Neural cell (in vitro differentiated cells): ENCODE data around the gene KDM8. TPM values are rescaled to one million over a fixed set of nuclear protein-coding genes. Genes with fewer than 3 reads are reported as not detected.
"Not testable (repeated sequence)": the region's sequence is repeated elsewhere in the genome, so short reads cannot be mapped to it uniquely, and the experiment has no call there.

Experiments used
- H2AFZ ChIP-seq: fragments of 200-600, 300-800 bp; sonication (generic), shearing (Covaris generic); 2 replicates; pipeline ENCODE4 v1.6.0; 2014; ENCODE audit warnings: low read depth, mild to moderate bottlenecking, antibody characterized with exemption, low read length, moderate library complexity
- H3F3A ChIP-seq: fragments of 200-600 bp; shearing (Covaris generic); 2 replicates; pipeline ENCODE4 v1.6.1; 2016; ENCODE audit warnings: mild to moderate bottlenecking, moderate library complexity, mixed read lengths, antibody characterized with exemption, low read length; ENCODE audit not compliant: insufficient read depth, poor library complexity, severe bottlenecking
- H3K27ac ChIP-seq: fragments of 200-600, 300-800 bp; sonication (generic), shearing (Covaris generic); 2 replicates; pipeline ENCODE4 v1.5.1; 2014; ENCODE audit warnings: mild to moderate bottlenecking, low read length, moderate library complexity
- H3K27me3 ChIP-seq: fragments of 300-800, 200-600 bp; sonication (generic), shearing (Covaris generic); 2 replicates; pipeline ENCODE4 v1.6.0; 2014; ENCODE audit warnings: mild to moderate bottlenecking, low read depth, low read length, moderate library complexity; ENCODE audit not compliant: insufficient read depth
- H3K36me3 ChIP-seq: fragments of 300-800, 200-600 bp; sonication (generic), shearing (Covaris generic); 2 replicates; pipeline ENCODE4 v1.5.1; 2014; ENCODE audit warnings: mild to moderate bottlenecking, antibody characterized with exemption, low read length, moderate library complexity; ENCODE audit not compliant: insufficient read depth
- H3K4me2 ChIP-seq: fragments of 300-800, 200-600 bp; sonication (generic), shearing (Covaris generic); 2 replicates; pipeline ENCODE4 v1.6.0; 2014; ENCODE audit warnings: mild to moderate bottlenecking, low read length
- H3K4me3 ChIP-seq: fragments of 300-800, 200-600 bp; sonication (generic), shearing (Covaris generic); 2 replicates; pipeline ENCODE4 v1.5.1; 2014; ENCODE audit warnings: mild to moderate bottlenecking, low read length, moderate library complexity
- H3K79me2 ChIP-seq: fragments of 200-600 bp; shearing (Covaris generic); replicated peaks from 2 replicates; pipeline ENCODE4 v1.6.0; 2014; ENCODE audit warnings: mild to moderate bottlenecking, low read length, moderate library complexity; ENCODE audit not compliant: insufficient read depth
- H3K9ac ChIP-seq: fragments of 300-800, 200-600 bp; sonication (generic), shearing (Covaris generic); 2 replicates; pipeline ENCODE4 v1.6.1; 2016; ENCODE audit warnings: mild to moderate bottlenecking, low read length, mixed read lengths
- H3K9me2 ChIP-seq: fragments of 200-600 bp; shearing (Covaris generic); 2 replicates; pipeline ENCODE4 v1.6.1; 2016; ENCODE audit warnings: mild to moderate bottlenecking, low read length, mixed read lengths; ENCODE audit not compliant: insufficient read depth
- H3K9me3 ChIP-seq: fragments of 200-600, 300-800 bp; sonication (generic), shearing (Covaris generic); 2 replicates; pipeline ENCODE4 v1.6.1; 2016; ENCODE audit warnings: mild to moderate bottlenecking, mixed run types, low read length, moderate library complexity, mixed read lengths
- H4K20me1 ChIP-seq: fragments of 200-600 bp; shearing (Covaris generic); 2 replicates; pipeline ENCODE4 v1.6.1; 2016; ENCODE audit warnings: mild to moderate bottlenecking, mixed run types; ENCODE audit not compliant: insufficient read depth
- CTCF ChIP-seq: fragments of 450-650 bp; IDR thresholded peaks from 2 replicates; pipeline ENCODE4 v1.5.1; 2014; ENCODE audit warnings: antibody characterized with exemption, mild to moderate bottlenecking, moderate library complexity; ENCODE audit not compliant: poor library complexity, severe bottlenecking
- EP300 ChIP-seq: fragments of 450-650 bp; conservative IDR thresholded peaks from 2 replicates; pipeline ENCODE4 v1.6.1; 2014; ENCODE audit warnings: antibody characterized with exemption, mild to moderate bottlenecking, moderate library complexity; ENCODE audit not compliant: poor library complexity, severe bottlenecking
- EZH2 ChIP-seq: fragments of 200-600, 300-800 bp; shearing (Covaris generic), sonication (generic); IDR thresholded peaks from 2 replicates; pipeline ENCODE4 v1.6.1; 2014; ENCODE audit warnings: antibody characterized with exemption, low read length, borderline replicate concordance, mild to moderate bottlenecking; ENCODE audit not compliant: insufficient read depth, poor library complexity, severe bottlenecking
- MXI1 ChIP-seq: fragments of 450-650 bp; conservative IDR thresholded peaks from 2 replicates; pipeline ENCODE4 v1.6.1; 2014; ENCODE audit warnings: antibody characterized with exemption, mild to moderate bottlenecking; ENCODE audit not compliant: poor library complexity, severe bottlenecking
- POLR2AphosphoS5 ChIP-seq: IDR thresholded peaks from 2 replicates; pipeline ENCODE4 v1.6.1; 2012
- RAD21 ChIP-seq: fragments of 450-650 bp; conservative IDR thresholded peaks from 2 replicates; pipeline ENCODE4 v1.6.1; 2014; ENCODE audit warnings: antibody characterized with exemption, mild to moderate bottlenecking, moderate library complexity
- REST ChIP-seq: IDR thresholded peaks from 2 replicates; pipeline ENCODE4 v1.6.1; 2012; ENCODE audit warnings: borderline replicate concordance
- SMC3 ChIP-seq: fragments of 450-650 bp; conservative IDR thresholded peaks from 2 replicates; pipeline ENCODE4 v1.6.1; 2014; ENCODE audit warnings: antibody characterized with exemption, mild to moderate bottlenecking, moderate library complexity; ENCODE audit not compliant: poor library complexity
- TAF1 ChIP-seq: IDR thresholded peaks from 2 replicates; pipeline ENCODE4 v1.6.1; 2012; ENCODE audit warnings: low read depth
- polyA plus RNA-seq: library from polyadenylated mRNA; depleted of rRNA; stranded (reverse); fragments of >200 nt; gene quantifications from 2 replicates; pipeline ENCODE4 v1.2.3, GENCODE V29; 2014

KDM8 gene
- polyA plus RNA-seq, 1 donor from 2014 or later = 4.0 TPM

- TF ChIP-seq TAF1 = no peak
- no peak overlapping the region for H3K4me3 ChIP-seq
- no peaks in the 10 kb centered on the region for H3K9me2 ChIP-seq
- no peak overlapping the region for H3K27ac ChIP-seq
- no peak overlapping the region for H3K9ac ChIP-seq
- no peaks in the 10 kb centered on the region for H3F3A ChIP-seq
- no peaks in the 10 kb centered on the region for H3K79me2 ChIP-seq
- no peaks in the 10 kb centered on the region for H3K9me3 ChIP-seq
- no peak overlapping the region for H3K4me2 ChIP-seq
- H3K36me3 ChIP-seq = no peaks in the 10 kb centered on the region
- no peak overlapping the region for H2AFZ ChIP-seq
- H4K20me1 ChIP-seq = no peaks in the 10 kb centered on the region
- H3K27me3 ChIP-seq = no peaks in the 10 kb centered on the region
Observed at GRCh38 chr16:27198451-27199234, 4.7 kb upstream of the KDM8 start.

DNA sequence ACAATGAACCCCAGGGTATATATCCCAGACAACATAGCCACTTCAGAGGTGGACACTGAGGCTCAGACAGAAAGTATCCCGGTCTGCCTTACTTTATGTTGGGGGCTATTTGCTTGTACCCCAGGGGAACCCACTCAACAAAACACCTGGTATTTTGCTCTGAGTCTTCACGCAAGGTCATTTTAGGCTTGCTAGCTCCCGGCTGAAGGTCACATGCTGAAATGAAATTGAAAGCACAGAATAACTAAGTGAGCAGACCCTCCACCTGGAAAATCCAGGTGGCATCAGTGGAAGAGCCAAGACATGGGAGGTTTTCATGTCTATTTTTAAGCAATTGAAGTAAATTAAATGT lies 4.1 kb upstream of the KDM8 start:
- Histone ChIP-seq H3K9me2 (no peaks in the 10 kb centered on the region), H3K4me2 (no peak overlapping the region), H4K20me1 (no peaks in the 10 kb centered on the region), H3K4me3 (no peak overlapping the region), H3K9ac (no peak overlapping the region), H3K36me3 (no peaks in the 10 kb centered on the region), H3K27me3 (no peaks in the 10 kb centered on the region), H3K9me3 (no peaks in the 10 kb centered on the region), H3K79me2 (no peaks in the 10 kb centered on the region), H3F3A (no peaks in the 10 kb centered on the region), H3K27ac (no peak overlapping the region), H2AFZ (no peak overlapping the region)
- TF ChIP-seq RAD21 = no peak
- TF ChIP-seq EZH2 = no peak
- no peak for TF ChIP-seq TAF1
- TF ChIP-seq CTCF = no peak
- no peak for TF ChIP-seq MXI1
- TF ChIP-seq REST = no peak
- no peak for TF ChIP-seq POLR2AphosphoS5
- TF ChIP-seq EP300 = no peak
- no peak for TF ChIP-seq SMC3

DNA sequence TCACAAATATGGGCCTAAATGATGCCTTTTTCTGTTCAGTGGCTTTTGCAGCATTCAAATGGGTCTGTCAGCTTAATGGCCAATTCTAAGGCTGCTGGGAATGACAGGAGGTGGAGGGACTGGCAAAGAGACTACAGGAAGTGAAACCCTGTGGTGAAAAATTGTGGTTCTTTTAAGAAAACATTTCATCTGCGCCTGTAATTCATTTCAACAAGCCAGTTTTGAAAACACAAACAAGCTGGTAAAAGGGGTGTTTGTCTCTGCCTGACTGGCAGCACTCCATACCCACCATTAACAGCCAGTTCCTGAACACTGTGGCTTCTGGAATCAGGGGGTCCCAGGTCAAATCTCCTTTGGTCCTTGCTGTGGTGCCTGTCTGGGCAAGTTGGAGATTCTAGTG lies 3.6 kb upstream of the KDM8 start:
- no peak overlapping the region for H2AFZ ChIP-seq

GRCh38 chr16:27200914-27201313 lies 2.4 kb upstream of the KDM8 start:
- H3F3A ChIP-seq, H2AFZ ChIP-seq, H3K9ac ChIP-seq, H3K9me2 ChIP-seq, H3K4me2 ChIP-seq, H4K20me1 ChIP-seq, H3K36me3 ChIP-seq, H3K79me2 ChIP-seq, H3K4me3 ChIP-seq, H3K27me3 ChIP-seq, H3K27ac ChIP-seq, H3K9me3 ChIP-seq: not testable (repeated sequence)

More for the DNA sequence above, 3.6 kb upstream of the KDM8 start:
- H3K4me3 ChIP-seq = no peak overlapping the region
- H4K20me1 ChIP-seq = no peaks in the 10 kb centered on the region
- peaks cover 4% of the 10 kb centered on the region for H3K79me2 ChIP-seq
- no peak overlapping the region for H3K27ac ChIP-seq
- no peaks in the 10 kb centered on the region for H3K27me3 ChIP-seq
- no peaks in the 10 kb centered on the region for H3K36me3 ChIP-seq
- TF ChIP-seq MXI1 (no peak), POLR2AphosphoS5 (peak; percentile 68)
- no peak overlapping the region for H3K4me2 ChIP-seq
- no peaks in the 10 kb centered on the region for H3K9me3 ChIP-seq
- no peak overlapping the region for H3K9ac ChIP-seq
- no peaks in the 10 kb centered on the region for H3K9me2 ChIP-seq
- no peaks in the 10 kb centered on the region for H3F3A ChIP-seq
